ENCODE results near the gene GRB10. TPM values are rescaled to one million over a fixed set of nuclear protein-coding genes. Genes with fewer than 3 reads are reported as not detected.

The GRB10 gene
- total and polyA plus RNA-seq, 2 of the 8 experiments (the other 6 are each of a cell fraction or from before 2014, with no cell fraction given) = 35.7 to 97.0 TPM

GRCh38 chr7:50591098-50591479 is 191.6 kb downstream of the GRB10 start (continued):
- no peak for TF ChIP-seq CBX8 (IDR thresholded peaks at IDR 0.05; ENCODE audit: borderline replicate concordance, low read depth, low read length)
- no peak for TF ChIP-seq EZH2 (IDR thresholded peaks at IDR 0.05; ENCODE audit: low read depth, low read length, severe bottlenecking)
- no peak for TF ChIP-seq GABPA (IDR thresholded peaks at IDR 0.05; ENCODE audit: borderline replicate concordance, insufficient read depth, low read length)
- TF ChIP-seq PHF8 (conservative IDR thresholded peaks at IDR 0.05; ENCODE audit: low read depth, low read length) = no peak
- no peak for TF ChIP-seq TBP (IDR thresholded peaks at IDR 0.05; ENCODE audit: low read depth, low read length)
- TF ChIP-seq TAF1 (IDR thresholded peaks at IDR 0.05; ENCODE audit: low read depth, low read length) = no peak

Measured in H1 (cell line).